Adipocyte (in vitro differentiated cells): ENCODE measurements around the gene TRIM2.

Experiments
- DNase-seq: peaks from one replicate; pipeline ENCODE4 v3.0.0-alpha.2; 2015; ENCODE audit warnings: low read depth
- H3K27me3 ChIP-seq: replicated peaks from 2 replicates; pipeline ENCODE4 v1.7.0; 2013; ENCODE audit warnings: mild to moderate bottlenecking, low read length, moderate library complexity; ENCODE audit not compliant: control insufficient read depth, insufficient read depth
- H3K36me3 ChIP-seq: 2 replicates; pipeline ENCODE4 v1.7.0; 2013; ENCODE audit warnings: low read length, mild to moderate bottlenecking, moderate library complexity; ENCODE audit not compliant: control insufficient read depth, insufficient read depth, severe bottlenecking
- H3K4me1 ChIP-seq: 2 replicates; pipeline ENCODE4 v1.7.0; 2013; ENCODE audit warnings: mild to moderate bottlenecking, low read length, moderate library complexity; ENCODE audit not compliant: control insufficient read depth, insufficient read depth
- H3K4me3 ChIP-seq: 2 replicates; pipeline ENCODE4 v1.7.0; 2013; ENCODE audit warnings: mild to moderate bottlenecking, low read length, moderate library complexity
- H3K9ac ChIP-seq: 2 replicates; pipeline ENCODE4 v1.7.0; 2013; ENCODE audit warnings: mild to moderate bottlenecking, low read length, moderate library complexity
- H3K9me3 ChIP-seq: 2 replicates; pipeline ENCODE4 v1.7.0; 2013; ENCODE audit warnings: mild to moderate bottlenecking, low read length, moderate library complexity; ENCODE audit not compliant: control insufficient read depth

TRIM2 gene

GRCh38 chr4:153367092-153367491 is 162.8 kb downstream of the TRIM2 start:
- no peaks in the 10 kb centered on the region for H3K27me3 ChIP-seq
- DNase-seq, result no peak
- H3K9me3 ChIP-seq, result no peaks in the 10 kb centered on the region
- H3K4me1 ChIP-seq, result no peaks in the 10 kb centered on the region
- H3K9ac ChIP-seq, result no peak overlapping the region
- no peak overlapping the region for H3K4me3 ChIP-seq
- no peaks in the 10 kb centered on the region for H3K36me3 ChIP-seq

DNA sequence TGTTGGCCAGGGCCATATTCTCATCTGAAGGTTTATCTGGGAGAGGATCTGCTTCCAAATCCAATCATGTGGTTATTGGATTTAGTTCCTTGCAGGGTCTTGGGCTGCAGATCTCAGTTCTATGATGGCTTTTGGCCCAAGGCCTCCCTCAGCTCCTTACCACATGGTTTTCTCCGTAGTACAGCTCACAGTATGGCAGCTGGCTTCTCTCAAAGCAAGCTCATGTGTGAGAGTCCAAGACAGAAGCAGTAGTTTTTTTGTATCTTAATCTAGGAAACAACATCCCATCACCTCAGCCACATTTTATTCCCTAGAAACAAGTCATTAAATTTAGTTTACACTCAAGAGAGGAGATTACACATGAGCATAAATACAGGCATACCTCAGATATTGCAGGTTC is 164.8 kb downstream of the TRIM2 start:
- Histone ChIP-seq H3K9me3 (peaks cover 9% of the 10 kb centered on the region), H3K36me3 (no peaks in the 10 kb centered on the region), H3K9ac (no peak overlapping the region), H3K27me3 (no peaks in the 10 kb centered on the region), H3K4me3 (no peak overlapping the region), H3K4me1 (peaks cover under 1% of the 10 kb centered on the region)
- DNase-seq, result no peak

GRCh38 chr4:153371701-153372234 is 167.5 kb downstream of the TRIM2 start:
- no peaks in the 10 kb centered on the region for H3K27me3 ChIP-seq
- H3K9me3 ChIP-seq, result peaks cover 9% of the 10 kb centered on the region
- no peak overlapping the region for H3K4me3 ChIP-seq
- H3K9ac ChIP-seq, result no peak overlapping the region
- peaks cover 14% of the 10 kb centered on the region for H3K4me1 ChIP-seq
- no peaks in the 10 kb centered on the region for H3K36me3 ChIP-seq
- no peak for DNase-seq

GRCh38 chr4:153372967-153373562 is 168.8 kb downstream of the TRIM2 start:
- DNase-seq, result no peak

DNA sequence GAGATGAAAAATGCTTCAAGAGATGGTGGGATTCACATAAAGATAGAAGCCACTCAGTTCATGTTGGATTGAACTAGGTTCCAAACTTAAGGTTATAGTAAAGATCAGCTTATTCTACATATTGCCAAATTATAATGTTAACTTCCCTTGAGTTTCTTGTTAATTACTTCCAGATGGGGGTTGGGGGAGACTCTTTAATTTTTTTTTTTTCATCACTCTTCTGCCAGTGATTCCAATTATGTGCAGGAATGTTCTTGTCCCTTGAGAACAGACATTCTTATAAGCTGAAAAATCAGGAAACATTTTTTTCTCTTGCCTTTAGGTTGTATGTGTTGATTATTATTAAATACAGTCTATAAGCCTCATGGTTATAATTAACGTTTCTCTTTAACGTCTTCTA is 170.2 kb downstream of the TRIM2 start:
- Histone ChIP-seq H3K4me3 (no peak overlapping the region), H3K9ac (no peak overlapping the region), H3K27me3 (no peaks in the 10 kb centered on the region), H3K9me3 (peaks cover 9% of the 10 kb centered on the region), H3K36me3 (no peaks in the 10 kb centered on the region), H3K4me1 (peaks cover 14% of the 10 kb centered on the region)
- DNase-seq, result peak; percentile 61

More at GRCh38 chr4:153372967-153373562, 168.8 kb downstream of the TRIM2 start:
- no peaks in the 10 kb centered on the region for H3K27me3 ChIP-seq
- no peaks in the 10 kb centered on the region for H3K36me3 ChIP-seq
- H3K9me3 ChIP-seq, result peaks cover 9% of the 10 kb centered on the region
- H3K4me3 ChIP-seq, result no peak overlapping the region
- H3K4me1 ChIP-seq, result peaks cover 14% of the 10 kb centered on the region
- no peak overlapping the region for H3K9ac ChIP-seq

GRCh38 chr4:153375303-153375702 is 171.1 kb downstream of the TRIM2 start:
- no peak for DNase-seq
- Histone ChIP-seq H3K36me3 (no peaks in the 10 kb centered on the region), H3K4me3 (no peak overlapping the region), H3K9ac (no peak overlapping the region), H3K4me1 (peaks cover 14% of the 10 kb centered on the region), H3K9me3 (peaks cover 9% of the 10 kb centered on the region), H3K27me3 (no peaks in the 10 kb centered on the region)

GRCh38 chr4:153383131-153383530 is 178.9 kb downstream of the TRIM2 start:
- Histone ChIP-seq H3K4me3 (no peak overlapping the region), H3K9me3 (no peaks in the 10 kb centered on the region), H3K9ac (no peak overlapping the region), H3K27me3 (no peaks in the 10 kb centered on the region), H3K36me3 (no peaks in the 10 kb centered on the region), H3K4me1 (no peaks in the 10 kb centered on the region)
- no peak for DNase-seq

GRCh38 chr4:153384160-153384559 is 179.9 kb downstream of the TRIM2 start:
- H3K9me3 ChIP-seq, result no peaks in the 10 kb centered on the region
- H3K27me3 ChIP-seq, result no peaks in the 10 kb centered on the region
- H3K9ac ChIP-seq, result no peak overlapping the region
- H3K36me3 ChIP-seq, result no peaks in the 10 kb centered on the region
- no peak for DNase-seq
- H3K4me3 ChIP-seq, result no peak overlapping the region
- no peaks in the 10 kb centered on the region for H3K4me1 ChIP-seq

GRCh38 chr4:153385784-153386183 is 181.5 kb downstream of the TRIM2 start:
- Histone ChIP-seq H3K9ac (no peak overlapping the region), H3K36me3 (no peaks in the 10 kb centered on the region), H3K9me3 (no peaks in the 10 kb centered on the region), H3K27me3 (no peaks in the 10 kb centered on the region), H3K4me3 (no peak overlapping the region), H3K4me1 (no peaks in the 10 kb centered on the region)
- DNase-seq, result no peak

DNA sequence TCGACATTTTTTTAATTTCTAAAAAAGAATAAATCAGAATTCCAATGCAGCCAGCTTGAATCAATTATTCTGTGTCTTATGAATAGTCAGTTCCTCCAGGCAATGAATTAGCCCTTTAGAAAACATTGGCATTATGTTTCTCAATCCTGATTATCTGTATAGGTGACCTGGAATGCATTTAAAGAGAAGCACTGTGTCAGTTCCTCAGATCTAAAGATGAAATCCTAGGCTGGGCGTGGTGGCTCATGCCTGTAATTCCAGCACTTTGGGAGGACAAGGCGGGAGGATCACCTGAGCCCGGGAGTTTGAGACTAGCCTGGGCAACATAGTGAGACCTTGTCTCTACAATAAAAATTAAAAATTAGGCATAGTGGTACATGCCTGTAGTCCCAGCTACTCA is 183.7 kb downstream of the TRIM2 start:
- DNase-seq, result peak; percentile 44
- no peaks in the 10 kb centered on the region for H3K36me3 ChIP-seq
- H3K9ac ChIP-seq, result no peak overlapping the region
- H3K4me3 ChIP-seq, result no peak overlapping the region
- H3K9me3 ChIP-seq, result no peaks in the 10 kb centered on the region
- no peaks in the 10 kb centered on the region for H3K4me1 ChIP-seq
- H3K27me3 ChIP-seq, result no peaks in the 10 kb centered on the region
